Transverse colon (tissue), 4 donors: Measurements from ENCODE around the gene AMN. TPM values are rescaled to one million over a fixed set of nuclear protein-coding genes. Genes with fewer than 3 reads are reported as not detected.
"Not testable (repeated sequence)": the region's sequence is repeated elsewhere in the genome, so short reads cannot be mapped to it uniquely, and the experiment has no call there.

Experiments used
- DNase-seq: peaks from one replicate; pipeline ENCODE4 v3.0.0-alpha.2; 2019
- H3K27ac ChIP-seq, 4 donors: fragments of 200-600 bp; sonication (generic); 2 replicates each; pipeline ENCODE4 v1.5.1; 2016 to 2018; ENCODE audit warnings: inconsistent platforms in 4 of 4
- H3K27me3 ChIP-seq: fragments of 200-600 bp; sonication (generic); 2 replicates; pipeline ENCODE4 v1.5.1; 2017; ENCODE audit warnings: inconsistent platforms
- H3K36me3 ChIP-seq, 4 donors: fragments of 200-600 bp; sonication (generic); 2 replicates each; pipeline ENCODE4 v1.5.1; 2017 to 2019; ENCODE audit warnings: inconsistent platforms in 4 of 4
- H3K4me1 ChIP-seq, 4 donors: fragments of 200-600 bp; sonication (generic); 2 replicates each; pipeline ENCODE4 v1.5.1; 2017 to 2020; ENCODE audit warnings: inconsistent platforms in 4 of 4
- H3K4me3 ChIP-seq, 4 donors: fragments of 200-600 bp; sonication (generic); 1 replicate in 1 of 4; 2 replicates in 3 of 4; pipeline versions ENCODE4 v1.5.1 to v1.6.1; 2017 to 2019; ENCODE audit warnings: inconsistent platforms in 4 of 4
- H3K9me3 ChIP-seq, 2 donors: fragments of 200-600 bp; sonication (generic); 2 replicates each; pipeline ENCODE4 v1.5.1; 2017 to 2019; ENCODE audit warnings: inconsistent platforms in 2 of 2
- EP300 ChIP-seq: sonication (generic); formaldehyde crosslinking; IDR thresholded peaks from one replicate; pipeline ENCODE4 v1.6.1; 2017; ENCODE audit warnings: antibody characterized with exemption, low read depth
- POLR2A ChIP-seq: fragments of 450-650 bp; IDR thresholded peaks from one replicate; pipeline ENCODE4 v1.6.1; 2016; ENCODE audit warnings: antibody characterized with exemption, mild to moderate bottlenecking, moderate library complexity
- POLR2AphosphoS5 ChIP-seq, 3 donors: sonication (generic); formaldehyde crosslinking; IDR thresholded peaks; one replicate each; pipeline ENCODE4 v1.6.1; 2016; ENCODE audit warnings: antibody characterized with exemption in 3 of 3
- WGBS, 2 donors: methylation state at CpG; one replicate each; pipeline ENCODE4 v1.1.5; 2018; ENCODE audit warnings: low coverage in 1 of 2; 5-methylcytosine and 5-hydroxymethylcytosine counted together
- in situ Hi-C, 4 donors: fragments of 200-750 bp; cut with MboI; loops; one replicate each; pipeline versions ENCODE4 v1.15.0 to v1.15.1; 2017; ENCODE audit warnings: low sequenced_read_pairs in 3 of 4, low pct_ligation_motif_present in 1 of 4, low pct_unique_long_range_greater_than_20kb in 1 of 4
- intact Hi-C: fragments of 100-400 bp; cut with DNase I; formaldehyde crosslinking; loops from one replicate; pipeline ENCODE4 v1.15.1; 2023; ENCODE audit warnings: low total_unique reads
- total RNA-seq, 4 donors: library from RNA; depleted of rRNA; stranded (reverse); fragments of >200 nt; gene quantifications; one replicate each; pipeline ENCODE4 v1.1.0, GENCODE V29; 2016
- TF ChIP-seq, protein P1 (sequence below), 5 experiments: fragments of 200-600 bp in 3 of 5; fragments of 450-650 bp in 2 of 5; sonication (generic) in 3 of 5; IDR thresholded peaks; 1 replicate in 2 of 5; 2 replicates in 3 of 5; pipeline ENCODE4 v1.5.1; 2016 to 2017; ENCODE audit warnings: antibody characterized with exemption in 5 of 5, inconsistent platforms in 3 of 5, mild to moderate bottlenecking in 2 of 5, moderate library complexity in 1 of 5

Gene AMN
- total RNA-seq, 4 donors from 2014 or later, result 306 to 597 (median 420) TPM

DNA sequence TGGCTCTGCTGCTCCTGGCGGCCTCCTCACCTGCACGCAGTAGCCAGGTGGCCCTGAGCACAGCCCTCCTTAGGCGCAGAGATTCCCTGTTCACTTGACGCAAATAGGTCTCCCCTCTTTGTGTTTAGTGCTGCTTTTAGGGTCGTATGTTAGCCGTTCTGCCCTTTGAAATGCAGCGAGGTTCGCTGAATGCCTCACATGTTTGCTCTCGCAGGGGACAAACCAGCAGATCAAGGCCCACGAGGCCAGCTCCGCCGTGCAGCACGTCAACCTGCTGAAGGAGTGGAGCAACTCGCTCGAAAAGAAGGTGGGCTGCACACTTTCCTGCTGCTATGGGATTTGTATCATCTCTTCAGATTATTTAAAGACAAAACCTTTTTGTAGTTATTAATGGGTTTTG lies 31.4 kb upstream of the AMN start:
- intact Hi-C loops, result no loop called here
- no peaks in the 10 kb centered on the region for H3K36me3 ChIP-seq
- no peaks in the 10 kb centered on the region for H3K27me3 ChIP-seq
- DNase-seq, result no peak
- peaks cover 0 to 9% (median 2%) of the 10 kb centered on the region in 4 donors for H3K4me1 ChIP-seq
- in situ Hi-C loops, result no loop called here
- H3K9me3 ChIP-seq, result no peaks in the 10 kb centered on the region
- H3K27ac ChIP-seq, result no peak overlapping the region
- H3K4me3 ChIP-seq, result no peak overlapping the region
- 90% methylated on average over 15 of the region's 15 CpGs; no CpG with 5 or more reads in 1 of the 2 donors for WGBS, 2 donors
- TF ChIP-seq EP300, result no peak
- no peak for TF ChIP-seq POLR2AphosphoS5 (IDR thresholded peaks at IDR 0.05)
- no peak for TF ChIP-seq POLR2A
- TF ChIP-seq, protein P1, sequence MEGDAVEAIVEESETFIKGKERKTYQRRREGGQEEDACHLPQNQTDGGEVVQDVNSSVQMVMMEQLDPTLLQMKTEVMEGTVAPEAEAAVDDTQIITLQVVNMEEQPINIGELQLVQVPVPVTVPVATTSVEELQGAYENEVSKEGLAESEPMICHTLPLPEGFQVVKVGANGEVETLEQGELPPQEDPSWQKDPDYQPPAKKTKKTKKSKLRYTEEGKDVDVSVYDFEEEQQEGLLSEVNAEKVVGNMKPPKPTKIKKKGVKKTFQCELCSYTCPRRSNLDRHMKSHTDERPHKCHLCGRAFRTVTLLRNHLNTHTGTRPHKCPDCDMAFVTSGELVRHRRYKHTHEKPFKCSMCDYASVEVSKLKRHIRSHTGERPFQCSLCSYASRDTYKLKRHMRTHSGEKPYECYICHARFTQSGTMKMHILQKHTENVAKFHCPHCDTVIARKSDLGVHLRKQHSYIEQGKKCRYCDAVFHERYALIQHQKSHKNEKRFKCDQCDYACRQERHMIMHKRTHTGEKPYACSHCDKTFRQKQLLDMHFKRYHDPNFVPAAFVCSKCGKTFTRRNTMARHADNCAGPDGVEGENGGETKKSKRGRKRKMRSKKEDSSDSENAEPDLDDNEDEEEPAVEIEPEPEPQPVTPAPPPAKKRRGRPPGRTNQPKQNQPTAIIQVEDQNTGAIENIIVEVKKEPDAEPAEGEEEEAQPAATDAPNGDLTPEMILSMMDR (IDR thresholded peaks at IDR 0.05), result no peak

DNA sequence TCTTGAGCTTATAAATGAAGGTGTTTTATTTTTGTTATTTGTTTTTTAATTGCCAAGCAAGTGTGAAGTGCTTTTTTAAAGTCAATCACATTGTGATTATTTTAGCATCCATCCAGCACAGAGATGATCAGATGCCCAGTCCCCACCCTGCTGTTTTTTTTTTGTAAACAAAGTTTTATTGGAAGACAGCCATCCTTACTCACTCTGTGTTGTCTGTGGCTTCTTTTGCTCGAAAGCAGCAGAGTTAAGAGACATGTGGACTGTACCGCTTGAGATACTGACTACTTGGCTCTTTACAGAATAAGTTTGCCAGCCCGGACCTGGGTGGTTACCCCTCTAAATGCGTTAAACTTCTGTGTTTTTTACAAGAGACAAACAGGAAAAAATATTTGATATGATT lies 30.9 kb upstream of the AMN start:
- Histone ChIP-seq H3K27ac (no peak overlapping the region), H3K9me3 (no peaks in the 10 kb centered on the region), H3K36me3 (no peaks in the 10 kb centered on the region), H3K27me3 (no peaks in the 10 kb centered on the region), H3K4me1 (peaks cover 0 to 9% (median 2%) of the 10 kb centered on the region in 4 donors), H3K4me3 (no peak overlapping the region)
- intact Hi-C loops (no loop called here), in situ Hi-C loops (no loop called here)
- WGBS, 2 donors, result 64 to 80% methylated on average over 2 to 4 of the region's 4 CpGs
- DNase-seq, result no peak
- TF ChIP-seq POLR2AphosphoS5 (IDR thresholded peaks at IDR 0.05) (no peak), EP300 (no peak), POLR2A (no peak)
- TF ChIP-seq, protein P1 (IDR thresholded peaks at IDR 0.05), result no peak

DNA sequence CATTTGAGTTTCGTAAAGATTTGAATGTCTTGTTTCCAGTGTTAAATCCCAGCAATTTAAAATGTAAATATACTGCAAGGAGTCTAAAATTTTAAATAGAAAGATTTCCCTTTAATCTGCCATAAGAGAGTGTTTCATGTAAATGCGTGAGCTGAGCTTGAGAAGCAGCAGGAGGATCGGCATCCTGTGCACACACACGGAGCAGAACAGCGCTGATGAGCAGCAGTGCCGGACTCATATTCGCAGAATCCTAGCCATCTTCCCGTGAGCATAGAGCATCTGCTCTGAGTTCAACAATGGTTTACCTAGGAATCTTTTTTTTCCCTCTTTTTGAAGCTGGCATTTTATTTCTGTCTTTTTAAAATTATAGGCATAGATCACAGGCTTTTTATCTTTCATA lies 29.8 kb upstream of the AMN start:
- no peak for TF ChIP-seq EP300
- no peak for DNase-seq
- Histone ChIP-seq H3K36me3 (no peaks in the 10 kb centered on the region), H3K27me3 (no peaks in the 10 kb centered on the region), H3K9me3 (no peaks in the 10 kb centered on the region), H3K4me1 (peaks cover 0 to 4% (median 2%) of the 10 kb centered on the region in 4 donors), H3K4me3 (no peak overlapping the region), H3K27ac (peak overlapping the region in 1 of 4 donors; percentile 20)
- intact Hi-C loops (no loop called here), in situ Hi-C loops (no loop called here)
- 67 to 90% methylated on average over 1 to 8 of the region's 8 CpGs for WGBS, 2 donors

DNA sequence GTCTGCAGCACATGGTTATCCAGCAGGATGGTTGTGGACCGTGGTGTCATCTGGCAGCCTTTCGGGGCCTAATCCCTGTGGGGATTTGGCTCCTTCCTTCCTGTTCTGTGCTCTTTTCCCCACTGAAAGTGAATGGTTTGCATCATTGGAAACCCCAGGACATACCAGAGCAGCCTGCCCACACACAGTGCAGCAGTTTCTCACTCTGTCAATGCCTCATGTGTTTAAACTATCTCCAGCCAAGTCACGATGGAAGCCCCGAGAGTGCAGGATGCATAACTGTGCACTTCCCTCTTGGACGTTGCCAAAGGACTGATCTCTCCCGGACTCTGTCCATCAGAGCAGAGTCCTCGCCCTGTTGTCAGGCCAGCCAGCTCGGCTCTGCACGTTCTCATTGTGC lies 29.0 kb upstream of the AMN start:
- Histone ChIP-seq H3K9me3 (no peaks in the 10 kb centered on the region), H3K36me3 (no peaks in the 10 kb centered on the region), H3K4me1 (peaks cover 0 to 4% (median 2%) of the 10 kb centered on the region in 4 donors), H3K27ac (peak overlapping the region; percentile 2 to 50 (median 26)), H3K4me3 (no peak overlapping the region), H3K27me3 (no peaks in the 10 kb centered on the region)
- intact Hi-C loops, result no loop called here
- DNase-seq, result peak; percentile 44
- 55 to 66% methylated on average over 4 to 9 of the region's 9 CpGs for WGBS, 2 donors
- in situ Hi-C loops, result no loop called here
- peak; percentile 63 to 69 (median 65) for TF ChIP-seq POLR2AphosphoS5 (IDR thresholded peaks at IDR 0.05)
- TF ChIP-seq, protein P1 (IDR thresholded peaks at IDR 0.05), result no peak

DNA sequence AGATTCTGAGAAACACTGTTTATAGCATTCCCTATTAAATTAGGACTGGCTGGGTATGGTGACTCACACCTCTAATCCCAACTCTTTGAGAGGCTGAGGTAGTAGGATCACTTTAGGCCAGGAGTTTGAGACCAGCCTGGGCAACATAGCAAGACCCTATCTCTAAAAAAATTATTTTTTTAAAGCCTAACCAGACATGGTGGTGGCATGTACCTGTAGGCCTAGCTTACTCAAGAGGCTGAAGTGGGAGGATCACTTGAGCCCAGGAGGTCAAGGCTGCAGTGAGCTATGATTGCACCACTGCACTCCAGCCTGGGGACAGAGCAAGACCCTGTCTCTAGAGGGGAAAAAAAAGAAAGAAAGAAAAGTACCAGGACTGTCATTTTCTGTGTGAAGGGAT lies 25.7 kb upstream of the AMN start:
- H3K36me3 ChIP-seq, DNase-seq, H3K27me3 ChIP-seq, H3K4me3 ChIP-seq, H3K4me1 ChIP-seq, H3K27ac ChIP-seq, in situ Hi-C loops, H3K9me3 ChIP-seq, intact Hi-C loops: not testable (repeated sequence)
